Endometrial microvascular endothelial cells (primary cell): ENCODE results near the gene TMEM272. TPM values are rescaled to one million over a fixed set of nuclear protein-coding genes. Genes with fewer than 3 reads are reported as not detected.

Source experiments
- in situ Hi-C: cut with HindIII; loops from 2 replicates; pipeline ENCODE4 v1.10.0; 2017; ENCODE audit warnings: low sequenced_read_pairs, low pct_unique_long_range_greater_than_20kb; ENCODE audit errors: inconsistent ontology term
- total RNA-seq: library from RNA; depleted of rRNA; stranded (reverse); fragments of >200 nt; gene quantifications from one replicate; pipeline ENCODE4 v1.2.3, GENCODE V29; 2015; ENCODE audit errors: inconsistent ontology term

TMEM272 gene
- total RNA-seq, 1 donor from 2014 or later: not detected

DNA sequence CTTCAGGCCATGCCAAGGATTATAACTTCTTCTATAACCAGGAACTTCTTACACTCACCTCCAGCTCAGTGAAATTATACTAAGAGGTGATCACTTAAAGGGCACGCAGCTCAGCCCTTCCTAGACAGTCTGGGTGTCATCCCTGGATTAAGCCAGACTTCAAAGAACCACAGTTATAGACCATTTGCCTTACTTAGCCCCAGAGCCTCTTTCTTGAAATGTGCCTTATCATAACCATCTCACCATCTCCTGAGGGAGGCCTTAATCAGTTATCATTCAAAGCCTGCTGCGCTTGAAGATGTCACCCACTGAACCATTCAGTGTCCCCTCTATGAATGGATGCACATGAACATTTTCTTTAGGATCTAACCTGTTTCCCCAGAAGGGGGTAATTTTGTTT, 30.9 kb downstream of the TMEM272 start:
- in situ Hi-C loops: no loop called here

DNA sequence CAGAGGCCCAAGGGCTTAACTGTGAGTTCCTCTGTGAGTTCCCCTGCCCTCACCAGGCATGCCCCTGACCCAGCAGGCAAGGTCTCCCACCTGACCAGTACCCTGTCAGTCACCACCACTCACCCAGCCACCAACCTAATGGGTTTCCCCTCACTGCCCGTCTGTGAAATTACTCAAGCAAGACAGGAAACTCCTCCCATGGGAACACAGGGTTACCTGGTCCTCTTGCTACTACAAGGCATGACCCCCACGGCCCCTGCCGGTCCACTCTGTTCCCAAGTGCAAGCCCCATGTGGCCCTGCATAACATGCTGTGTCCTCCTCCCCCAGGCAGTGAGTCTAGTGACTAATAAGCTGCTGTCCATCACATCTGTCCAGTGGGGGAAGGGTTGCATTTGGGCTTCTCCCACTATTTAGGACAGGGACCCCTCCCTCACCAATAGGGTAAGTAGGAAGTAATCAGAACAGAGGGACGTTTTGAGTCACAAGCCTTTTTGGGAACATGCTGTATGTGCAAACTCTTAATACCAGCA, 33.0 kb downstream of the TMEM272 start:
- in situ Hi-C loops: no loop called here

DNA sequence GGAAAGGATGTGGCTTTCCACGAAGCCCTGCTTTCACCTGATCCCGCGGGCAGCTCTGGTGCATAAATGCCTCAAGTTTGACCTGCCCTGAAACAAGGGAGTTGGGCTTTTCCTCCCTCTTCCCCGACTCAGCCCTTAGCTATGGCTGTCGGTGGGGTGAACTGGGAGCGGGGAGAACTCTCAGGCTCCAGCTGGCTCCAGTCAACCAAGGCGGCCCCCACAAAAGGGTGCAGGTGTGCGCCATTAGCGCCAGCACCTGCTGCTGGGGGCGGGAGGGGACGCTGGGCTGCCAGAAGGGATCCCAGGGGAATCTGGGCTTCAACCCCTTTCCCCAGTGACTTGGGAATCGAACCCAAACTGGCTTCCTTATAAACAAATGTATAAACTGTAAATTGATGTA, 33.9 kb downstream of the TMEM272 start:
- in situ Hi-C loops: no loop called here

GRCh38 chr13:51808811-51809210, 36.2 kb downstream of the TMEM272 start:
- in situ Hi-C loops: no loop called here

DNA sequence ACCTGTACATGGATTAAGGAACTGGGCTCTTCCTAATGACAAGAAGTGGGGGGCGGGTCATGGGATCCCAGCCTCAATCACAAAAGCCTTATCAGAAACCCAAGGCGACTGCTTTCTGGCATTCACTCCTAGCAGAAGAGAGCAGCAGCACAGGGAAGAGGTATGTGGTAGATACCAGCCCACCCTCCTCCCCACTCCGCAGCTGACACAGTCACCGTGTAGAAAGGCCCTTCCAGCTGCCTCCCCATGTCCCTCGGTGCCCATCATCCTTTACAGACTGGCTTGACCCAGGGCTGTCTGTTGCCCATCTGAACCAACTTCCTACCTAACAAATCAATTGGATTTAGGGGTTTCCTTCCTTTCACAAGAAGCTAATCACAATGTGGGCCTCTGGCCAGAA, 37.9 kb downstream of the TMEM272 start:
- in situ Hi-C loops: no loop called here

DNA sequence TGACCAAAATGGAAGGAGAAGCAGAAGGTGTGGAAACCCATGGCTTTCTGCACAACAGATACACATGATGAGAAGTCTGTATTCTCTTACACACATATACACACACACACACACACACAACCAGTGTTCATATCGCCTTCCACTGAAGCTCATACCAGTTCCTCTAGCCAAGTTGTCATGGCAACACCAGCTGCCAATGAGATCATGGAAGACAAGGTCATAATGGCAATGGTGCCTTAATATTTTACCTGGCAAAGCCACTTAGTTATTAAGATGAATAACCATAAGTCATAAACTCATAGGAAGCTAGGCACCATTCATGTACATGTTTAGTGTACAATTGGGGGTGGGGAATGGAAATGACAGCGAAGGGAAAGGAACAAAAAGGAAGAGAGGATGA, 38.4 kb downstream of the TMEM272 start:
- in situ Hi-C loops: no loop called here

GRCh38 chr13:51805925-51806324, 39.1 kb downstream of the TMEM272 start:
- in situ Hi-C loops: no loop called here

GRCh38 chr13:51805313-51805712, 39.7 kb downstream of the TMEM272 start:
- in situ Hi-C loops: no loop called here

DNA sequence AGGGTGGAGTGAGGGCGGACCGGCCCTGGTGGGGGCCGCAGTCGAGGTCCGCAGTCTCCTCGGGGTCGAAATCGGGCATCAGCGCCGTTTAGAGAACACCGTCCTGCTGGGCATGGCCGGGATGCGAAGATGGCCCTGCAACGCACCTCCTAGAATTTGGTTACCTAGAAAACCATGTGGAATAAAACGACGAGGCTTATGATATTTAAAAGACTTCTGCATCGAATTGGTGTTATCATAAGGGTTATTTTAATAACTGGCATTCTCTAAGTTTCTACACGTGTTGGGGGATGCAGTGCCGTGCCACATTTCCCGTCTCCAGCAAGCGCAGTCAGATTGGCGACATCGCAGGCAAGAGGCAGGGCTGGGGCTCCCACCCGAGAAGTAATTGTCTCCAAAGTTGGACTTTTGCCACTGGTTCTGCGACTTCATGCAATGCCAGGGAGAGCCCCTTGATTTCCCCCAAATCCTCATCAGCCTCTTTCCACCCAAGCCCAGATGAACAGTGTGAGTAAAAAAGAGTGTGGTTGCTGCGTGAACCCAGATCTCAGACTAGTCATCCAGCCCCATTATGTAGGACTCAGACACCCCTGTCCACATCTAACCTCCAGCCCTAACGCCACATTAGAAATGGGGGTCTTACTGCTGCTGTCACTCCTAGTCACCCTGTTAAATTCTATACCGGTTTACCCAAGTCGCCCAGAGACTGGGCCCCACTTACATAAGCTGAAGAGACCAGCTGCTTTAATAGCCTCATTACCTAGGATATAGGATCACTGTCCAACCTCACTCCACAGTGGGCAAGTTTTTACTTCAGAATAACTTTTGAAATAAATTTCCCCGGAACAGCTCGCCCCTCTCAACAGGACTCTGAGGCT, 40.4 kb downstream of the TMEM272 start:
- in situ Hi-C loops: no loop called here

DNA sequence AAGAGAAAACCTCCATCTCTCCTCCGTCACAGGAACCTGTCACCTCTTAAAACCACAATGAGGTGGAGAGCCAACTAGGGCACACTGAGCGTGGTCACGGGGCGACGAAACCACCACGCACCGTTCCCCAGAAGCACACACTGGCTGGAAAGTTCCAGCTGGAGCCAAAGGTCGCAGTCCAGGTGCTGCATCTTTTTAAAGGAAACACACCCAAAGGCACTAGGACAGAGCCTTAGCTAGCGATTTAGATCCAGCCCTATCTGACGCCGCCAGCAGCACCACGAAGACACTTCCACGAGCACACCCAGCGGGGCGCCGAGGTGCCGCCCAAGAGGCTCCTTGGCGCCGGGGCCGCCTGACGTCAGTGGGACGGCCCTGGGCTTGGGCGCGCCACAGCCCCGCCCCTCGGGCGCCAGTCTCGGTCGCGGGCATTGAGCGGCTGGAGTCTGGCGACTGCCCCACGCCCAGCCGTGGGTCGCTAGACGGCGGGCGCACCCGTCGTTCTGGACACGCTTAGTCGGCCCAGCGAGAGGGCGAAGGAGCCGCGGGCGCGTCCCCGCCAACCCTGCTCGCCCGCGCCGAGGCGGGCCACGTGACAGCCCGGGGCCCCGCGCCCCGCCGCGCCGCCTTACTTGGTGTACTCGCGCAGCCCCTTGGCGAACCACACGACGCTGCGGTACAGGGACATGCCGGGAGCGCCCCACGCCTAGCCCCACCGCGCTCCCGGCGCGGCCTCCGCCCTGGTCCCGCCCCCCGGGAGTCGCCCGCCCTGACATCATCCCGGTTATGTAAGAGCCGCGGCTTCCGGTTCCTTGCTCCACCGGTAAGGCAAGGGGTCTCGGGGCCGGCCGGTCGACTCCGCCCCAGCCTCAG, 41.3 kb downstream of the TMEM272 start, which contains the start of gene DHRS12:
DHRS12 (minus strand) TSS at position 742 of the 873 bp plus-strand sequence. CDS start 4,504 bp downstream, outside the sequence.
- in situ Hi-C loops: no loop called here

DNA sequence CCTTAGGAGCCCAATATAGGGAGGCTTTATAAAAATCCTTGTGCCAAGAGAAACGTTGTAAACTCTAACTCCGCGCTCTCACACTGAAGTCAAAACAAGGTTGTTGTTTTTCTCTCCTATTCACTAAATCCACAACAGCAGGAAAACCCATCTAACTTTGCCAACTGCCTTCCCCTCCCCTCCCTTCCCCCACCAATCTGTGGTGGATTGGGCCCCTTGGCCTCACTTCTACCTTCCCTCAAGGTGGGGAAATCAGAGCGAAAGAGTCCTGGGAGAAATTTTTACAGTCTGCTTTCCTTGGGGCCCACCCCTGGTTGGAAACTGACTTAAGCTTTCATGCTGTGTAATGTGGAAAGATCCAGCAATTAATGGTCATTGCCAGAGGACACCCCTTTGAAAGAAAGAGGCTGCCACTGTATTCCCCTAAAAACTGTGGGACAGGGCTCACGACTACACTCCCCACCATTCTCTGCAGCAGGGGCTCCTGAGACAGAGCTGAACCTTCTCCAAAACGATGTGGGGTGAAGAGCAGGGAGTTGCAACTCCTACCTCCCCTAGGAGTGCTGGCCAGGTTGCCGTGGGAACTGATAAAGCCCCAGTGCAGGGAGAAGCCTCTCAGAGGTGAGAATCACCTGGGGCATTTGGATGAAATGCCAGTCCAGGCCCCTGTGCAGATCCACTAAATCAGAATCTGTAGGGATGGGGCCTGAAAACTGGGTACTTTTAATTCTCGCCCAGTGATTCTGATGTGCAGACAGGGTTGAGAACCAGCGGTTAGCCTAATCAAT, 42.2 kb downstream of the TMEM272 start:
- in situ Hi-C loops: no loop called here

GRCh38 chr13:51801631-51802099, 43.3 kb downstream of the TMEM272 start:
- in situ Hi-C loops: no loop called here

GRCh38 chr13:51800486-51800885, 44.5 kb downstream of the TMEM272 start:
- in situ Hi-C loops: no loop called here

DNA sequence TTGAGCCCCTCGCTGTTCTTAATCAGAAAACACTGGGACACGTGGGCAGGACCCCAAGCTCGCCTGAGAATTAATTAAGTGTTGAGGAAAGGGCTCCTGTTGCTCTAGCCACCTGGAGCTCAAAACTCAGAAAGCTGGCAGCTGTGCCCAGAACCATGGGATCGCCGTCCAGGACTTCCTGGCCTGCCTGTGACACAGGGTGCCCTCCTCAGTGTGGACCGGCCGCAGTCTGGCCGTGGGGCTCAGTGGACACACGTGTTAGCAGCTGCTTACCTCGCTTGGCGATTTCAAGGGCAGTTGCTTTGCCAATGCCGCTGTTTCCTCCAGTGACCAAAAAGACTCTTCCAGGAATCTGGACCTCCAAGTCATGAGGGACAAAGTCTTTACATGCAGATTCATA, 45.7 kb downstream of the TMEM272 start:
- in situ Hi-C loops: no loop called here

- in situ Hi-C loops: no loop called here
These were observed 47.1 kb downstream of the TMEM272 start for GRCh38 chr13:51797664-51798488.

- in situ Hi-C loops: no loop called here
These were observed 48.4 kb downstream of the TMEM272 start for GRCh38 chr13:51796546-51796945.

DNA sequence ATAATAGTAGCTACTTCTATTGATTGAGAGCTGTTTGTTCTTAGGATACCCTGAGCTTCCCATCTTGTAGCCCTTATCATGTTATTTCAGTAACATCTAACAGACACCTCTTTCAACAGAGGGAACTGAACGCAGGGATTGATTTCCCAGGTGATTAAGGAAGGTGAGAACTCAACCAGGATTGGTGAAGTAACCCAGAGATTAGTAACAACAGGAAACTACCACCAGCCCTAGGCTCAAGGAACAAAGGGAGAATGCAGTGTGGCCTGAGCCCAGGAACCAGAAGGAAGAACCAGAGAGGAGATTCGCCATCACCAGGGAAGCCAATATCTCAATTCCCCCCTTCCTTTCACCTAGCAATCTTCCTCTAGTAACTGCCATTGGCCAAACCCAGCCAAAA, 49.6 kb downstream of the TMEM272 start:
- in situ Hi-C loops: no loop called here

DNA sequence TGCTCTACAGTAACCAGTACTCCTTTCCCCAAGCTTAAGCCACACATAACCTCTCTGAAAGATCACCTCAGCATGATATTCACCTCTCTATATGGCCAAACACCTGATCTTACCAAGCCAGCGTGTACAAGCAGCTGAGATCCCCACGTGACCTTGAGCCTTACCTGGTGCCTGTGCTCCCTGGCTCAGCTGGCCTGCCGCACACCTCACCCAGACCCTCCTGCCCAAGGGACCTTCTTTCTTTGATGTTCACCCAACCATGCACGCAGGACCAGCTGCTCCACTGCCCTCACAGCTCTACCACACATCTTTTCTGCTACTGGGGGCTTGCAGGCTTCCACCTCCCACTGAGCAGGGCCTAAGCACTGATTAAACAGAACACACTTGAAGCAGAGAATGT, 50.0 kb downstream of the TMEM272 start:
- in situ Hi-C loops: no loop called here
